PC-9 (cell line): Measurements from ENCODE around the gene VPS8. TPM values are rescaled to one million over a fixed set of nuclear protein-coding genes. Genes with fewer than 3 reads are reported as not detected.
"Not testable (repeated sequence)": the region's sequence is repeated elsewhere in the genome, so short reads cannot be mapped to it uniquely, and the experiment has no call there.

ENCODE experiments used
- BruUV-seq: library from RNA; stranded (reverse); fragments of 400-500 nt; replicated peaks from 2 replicates; lab custom pipeline; 2021; lab: Mats Ljungman, UMichigan
- CTCF ChIA-PET: fragments of 300-600 bp; sonication (Branson Sonifier 250); formaldehyde crosslinking; loops from one replicate; lab custom pipeline; 2022; ENCODE audit warnings: antibody characterized with exemption; lab: Charles Lee
- POLR2A ChIA-PET: fragments of 300-600 bp; sonication (Branson Sonifier 250); formaldehyde crosslinking; loops from one replicate; lab custom pipeline; 2022; ENCODE audit warnings: antibody characterized with exemption; ENCODE audit not compliant: unreplicated experiment; lab: Charles Lee
- DNase-seq, 2 experiments: peaks; one replicate each; pipeline versions ENCODE4 v3.0.0 to v3.0.0-alpha.2; 2015 to 2022; ENCODE audit warnings: mixed read lengths in 1 of 2
- H2AFZ ChIP-seq: fragments of 200-600 bp; sonication (generic); 2 replicates; pipeline ENCODE4 v1.8.1; 2017; ENCODE audit warnings: antibody characterized with exemption
- H3F3A ChIP-seq: fragments of 200-600 bp; sonication (generic); 2 replicates; pipeline ENCODE4 v1.8.1; 2017; ENCODE audit warnings: antibody characterized with exemption, mild to moderate bottlenecking, low read depth; ENCODE audit not compliant: insufficient read depth
- H3K27ac ChIP-seq: fragments of 200-600 bp; sonication (generic); 2 replicates; pipeline ENCODE4 v1.6.1; 2016; ENCODE audit warnings: mixed run types
- H3K27me3 ChIP-seq: fragments of 200-600 bp; sonication (generic); 2 replicates; pipeline ENCODE4 v1.6.1; 2016; ENCODE audit warnings: low read depth, mixed run types; ENCODE audit not compliant: insufficient read depth
- H3K36me3 ChIP-seq: fragments of 200-600 bp; sonication (generic); 2 replicates; pipeline ENCODE4 v1.6.1; 2016; ENCODE audit warnings: low read depth, mixed run types
- H3K4me1 ChIP-seq: fragments of 200-600 bp; sonication (generic); replicated peaks from 2 replicates; pipeline ENCODE4 v1.6.1; 2016; ENCODE audit warnings: mixed run types; ENCODE audit not compliant: insufficient read depth
- H3K4me2 ChIP-seq: fragments of 200-600 bp; sonication (generic); 2 replicates; pipeline ENCODE4 v1.6.1; 2017; ENCODE audit warnings: mixed run types
- H3K4me3 ChIP-seq: fragments of 200-600 bp; sonication (generic); 2 replicates; pipeline ENCODE4 v1.6.1; 2016; ENCODE audit warnings: mixed run types
- H3K79me2 ChIP-seq: fragments of 200-600 bp; sonication (generic); 2 replicates; pipeline ENCODE4 v1.6.1; 2017; ENCODE audit warnings: low read depth, mixed run types
- H3K9me2 ChIP-seq: fragments of 200-600 bp; sonication (generic); 2 replicates; pipeline ENCODE4 v1.8.1; 2017; ENCODE audit warnings: mild to moderate bottlenecking; ENCODE audit not compliant: insufficient read depth
- H3K9me3 ChIP-seq: fragments of 200-600 bp; sonication (generic); 2 replicates; pipeline ENCODE4 v1.8.1; 2016; ENCODE audit warnings: low read depth; ENCODE audit not compliant: insufficient read depth
- H4K20me1 ChIP-seq: fragments of 200-600 bp; sonication (generic); 2 replicates; pipeline ENCODE4 v1.8.1; 2017; ENCODE audit not compliant: insufficient read depth
- EZH2 ChIP-seq: fragments of 200-600 bp; sonication (generic); IDR thresholded peaks from 2 replicates; pipeline ENCODE4 v1.8.0; 2017; ENCODE audit warnings: antibody characterized with exemption, low read depth
- intact Hi-C: fragments of 100-400 bp; cut with micrococcal nuclease; formaldehyde crosslinking; loops from one replicate; pipeline ENCODE4 v1.10.0; 2022; ENCODE audit not compliant: unreplicated experiment
- total RNA-seq: library from RNA; stranded (reverse); gene quantifications from 2 replicates; pipeline ENCODE4 v1.2.3, GENCODE V29; 2021
- TF ChIP-seq, protein P1 (sequence below): fragments of 200-600 bp; sonication (generic); conservative IDR thresholded peaks from 2 replicates; pipeline ENCODE4 v1.6.1; 2017; ENCODE audit warnings: mixed run types, antibody characterized with exemption, mild to moderate bottlenecking, moderate library complexity

Gene VPS8
- total RNA-seq, 1 experiment from 2014 or later, result 80.8 TPM

DNA sequence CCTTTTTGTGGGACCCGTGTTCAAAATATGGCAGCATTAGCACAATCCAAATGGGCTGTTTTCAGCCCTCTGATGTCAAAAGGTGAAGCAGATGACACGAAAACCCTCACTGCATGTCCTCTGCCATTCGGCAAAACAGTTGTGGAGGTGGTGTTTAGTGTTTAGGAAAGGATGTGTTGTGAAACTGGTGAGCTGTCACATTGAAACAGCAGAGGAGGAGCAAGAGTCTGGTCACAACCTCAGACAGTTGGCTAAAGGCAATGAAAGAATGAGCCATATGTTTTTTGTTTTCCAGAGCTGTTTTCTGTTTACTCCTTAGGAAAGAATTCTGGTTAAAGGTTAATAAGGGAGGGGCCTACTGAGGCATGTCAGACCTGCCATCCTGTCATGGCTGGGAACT is 140.7 kb downstream of the VPS8 start:
- intact Hi-C loops, result no loop called here
- Histone ChIP-seq H2AFZ (no peak overlapping the region), H3K4me3 (no peak overlapping the region), H3K27me3 (no peaks in the 10 kb centered on the region), H3K4me1 (no peaks in the 10 kb centered on the region), H3F3A (no peaks in the 10 kb centered on the region), H3K4me2 (no peak overlapping the region), H3K27ac (no peak overlapping the region), H3K36me3 (no peaks in the 10 kb centered on the region), H3K9me3 (no peaks in the 10 kb centered on the region), H3K79me2 (no peaks in the 10 kb centered on the region), H4K20me1 (no peaks in the 10 kb centered on the region), H3K9me2 (no peaks in the 10 kb centered on the region)
- DNase-seq, result no peak
- ChIA-PET POLR2A (interaction anchor here (0.6 kb wide), 1 partner anchor 255 kb away, joined by 4 read pairs; no protein-coding TSS in a partner anchor), CTCF (no interaction called here)
- no TSS peak for BruUV-seq
- TF ChIP-seq, protein P1, sequence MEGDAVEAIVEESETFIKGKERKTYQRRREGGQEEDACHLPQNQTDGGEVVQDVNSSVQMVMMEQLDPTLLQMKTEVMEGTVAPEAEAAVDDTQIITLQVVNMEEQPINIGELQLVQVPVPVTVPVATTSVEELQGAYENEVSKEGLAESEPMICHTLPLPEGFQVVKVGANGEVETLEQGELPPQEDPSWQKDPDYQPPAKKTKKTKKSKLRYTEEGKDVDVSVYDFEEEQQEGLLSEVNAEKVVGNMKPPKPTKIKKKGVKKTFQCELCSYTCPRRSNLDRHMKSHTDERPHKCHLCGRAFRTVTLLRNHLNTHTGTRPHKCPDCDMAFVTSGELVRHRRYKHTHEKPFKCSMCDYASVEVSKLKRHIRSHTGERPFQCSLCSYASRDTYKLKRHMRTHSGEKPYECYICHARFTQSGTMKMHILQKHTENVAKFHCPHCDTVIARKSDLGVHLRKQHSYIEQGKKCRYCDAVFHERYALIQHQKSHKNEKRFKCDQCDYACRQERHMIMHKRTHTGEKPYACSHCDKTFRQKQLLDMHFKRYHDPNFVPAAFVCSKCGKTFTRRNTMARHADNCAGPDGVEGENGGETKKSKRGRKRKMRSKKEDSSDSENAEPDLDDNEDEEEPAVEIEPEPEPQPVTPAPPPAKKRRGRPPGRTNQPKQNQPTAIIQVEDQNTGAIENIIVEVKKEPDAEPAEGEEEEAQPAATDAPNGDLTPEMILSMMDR, result no peak
- no peak for TF ChIP-seq EZH2

DNA sequence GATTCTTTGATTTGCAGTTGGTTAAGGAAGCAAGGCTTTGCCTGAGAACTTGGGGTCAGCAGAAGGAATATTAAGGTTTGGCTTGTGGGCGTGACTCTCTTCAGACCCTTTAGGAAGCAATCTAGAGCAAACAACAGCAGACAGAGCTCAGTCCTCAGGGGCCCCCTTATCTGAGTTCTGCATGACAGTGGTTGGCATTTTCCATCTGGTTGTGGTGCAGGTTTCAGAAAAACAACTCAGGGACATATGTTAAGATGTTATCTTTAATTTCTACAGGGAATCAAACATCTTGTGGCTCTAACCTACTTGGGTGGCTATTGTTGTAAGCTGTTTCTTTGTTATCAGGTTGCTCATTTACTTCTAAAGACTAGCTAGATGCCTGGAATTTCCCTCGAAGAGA is 141.4 kb downstream of the VPS8 start:
- ChIA-PET CTCF (no interaction called here), POLR2A (interaction anchor here (0.6 kb wide), 1 partner anchor 254 kb away, joined by 4 read pairs; no protein-coding TSS in a partner anchor)
- H3K4me1 ChIP-seq, result no peaks in the 10 kb centered on the region
- H4K20me1 ChIP-seq, result no peaks in the 10 kb centered on the region
- no peak overlapping the region for H3K27ac ChIP-seq
- no peaks in the 10 kb centered on the region for H3K9me3 ChIP-seq
- no TSS peak for BruUV-seq
- H3F3A ChIP-seq, result no peaks in the 10 kb centered on the region
- no peak for DNase-seq
- no peak overlapping the region for H2AFZ ChIP-seq
- no peak overlapping the region for H3K4me2 ChIP-seq
- TF ChIP-seq EZH2, result no peak
- TF ChIP-seq, protein P1, result no peak
- H3K36me3 ChIP-seq, result no peaks in the 10 kb centered on the region
- H3K79me2 ChIP-seq, result no peaks in the 10 kb centered on the region
- intact Hi-C loops, result no loop called here
- H3K4me3 ChIP-seq, result no peak overlapping the region
- H3K9me2 ChIP-seq, result no peaks in the 10 kb centered on the region
- H3K27me3 ChIP-seq, result no peaks in the 10 kb centered on the region

DNA sequence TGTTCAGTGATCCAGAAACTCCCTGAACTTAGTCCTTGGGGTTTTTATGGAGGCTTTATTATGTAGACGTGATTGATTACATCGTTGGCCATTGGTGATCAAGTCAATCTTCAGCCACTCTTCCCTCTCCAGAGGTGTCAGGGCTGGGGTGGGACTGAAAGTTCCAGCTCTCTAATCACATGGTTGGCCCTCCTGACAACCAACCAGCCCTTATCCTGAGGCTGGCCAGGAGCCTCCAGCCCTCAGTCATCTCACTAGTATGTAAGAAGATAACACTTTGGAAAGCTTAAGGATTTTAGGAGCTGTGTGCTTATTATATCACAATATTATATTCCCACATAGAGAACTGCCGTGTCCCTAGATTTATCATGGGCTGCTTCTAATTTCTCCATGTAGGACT is 142.3 kb downstream of the VPS8 start:
- intact Hi-C loops, result no loop called here
- H3F3A ChIP-seq, result no peaks in the 10 kb centered on the region

DNA sequence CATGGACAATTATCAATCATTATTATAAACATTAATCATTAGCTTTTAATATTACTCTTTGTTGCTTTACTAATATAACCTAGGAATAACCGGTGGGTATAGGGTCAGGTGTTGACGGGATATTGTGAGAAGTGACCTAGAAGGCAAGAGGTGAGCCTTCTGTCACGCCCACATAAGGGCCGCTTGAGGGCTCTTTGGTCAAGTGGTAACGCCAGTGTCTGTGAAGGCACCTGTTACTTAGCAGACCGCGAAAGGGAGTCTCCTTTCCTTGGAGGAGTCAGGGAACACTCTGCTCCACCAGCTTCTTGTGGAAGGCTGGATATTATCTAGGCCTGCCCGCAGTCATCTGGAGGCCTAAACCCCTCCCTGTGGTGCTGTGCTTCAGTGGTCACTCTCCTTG is 142.9 kb downstream of the VPS8 start:
- POLR2A ChIA-PET, result not testable (repeated sequence)

More for the DNA sequence above, 142.3 kb downstream of the VPS8 start:
- DNase-seq, result no peak
- TF ChIP-seq, protein P1, result no peak
- no peak for TF ChIP-seq EZH2
- POLR2A ChIA-PET, result no interaction called here
- Histone ChIP-seq H3K27me3 (no peaks in the 10 kb centered on the region), H3K4me1 (no peaks in the 10 kb centered on the region), H3K27ac (no peak overlapping the region), H2AFZ (no peak overlapping the region), H3K4me3 (no peak overlapping the region), H3K36me3 (no peaks in the 10 kb centered on the region), H3K79me2 (no peaks in the 10 kb centered on the region), H3K9me2 (no peaks in the 10 kb centered on the region), H4K20me1 (no peaks in the 10 kb centered on the region), H3K9me3 (no peaks in the 10 kb centered on the region), H3K4me2 (no peak overlapping the region)
- no TSS peak for BruUV-seq
- CTCF ChIA-PET, result no interaction called here

More for the DNA sequence above, 142.9 kb downstream of the VPS8 start:
- BruUV-seq, H3K9me3 ChIP-seq, intact Hi-C loops, H3K4me3 ChIP-seq, H4K20me1 ChIP-seq, H3K4me1 ChIP-seq, H3K27me3 ChIP-seq, DNase-seq, H2AFZ ChIP-seq, H3K27ac ChIP-seq, H3K4me2 ChIP-seq, H3K79me2 ChIP-seq, H3F3A ChIP-seq, H3K36me3 ChIP-seq, CTCF ChIA-PET, H3K9me2 ChIP-seq: not testable (repeated sequence)
